Endothelial cell of umbilical vein (primary cell): Measurements from ENCODE around the gene SLC6A7. TPM values are rescaled to one million over a fixed set of nuclear protein-coding genes. Genes with fewer than 3 reads are reported as not detected.

Experiments
- BruUV-seq: library from RNA; stranded (reverse); fragments of 400-500 nt; replicated peaks from 2 replicates; lab custom pipeline; 2021; lab: Mats Ljungman, UMichigan
- CTCF ChIA-PET: fragments of 300-600, 350-600 bp; sonication (Branson Sonifier 250); formaldehyde crosslinking; loops from one replicate; lab custom pipeline; 2021; ENCODE audit warnings: antibody characterized with exemption, inconsistent platforms; lab: Charles Lee
- POLR2A ChIA-PET: fragments of 300-600, 350-600 bp; sonication (Branson Sonifier 250); formaldehyde crosslinking; loops from one replicate; lab custom pipeline; 2021; ENCODE audit warnings: antibody characterized with exemption, inconsistent platforms; lab: Charles Lee
- DNase-seq: peaks from one replicate; pipeline ENCODE4 v3.0.0-alpha.2; 2011; ENCODE audit warnings: low read depth, low spot score
- FAIRE-seq: peaks from 2 replicates; lab custom pipeline; 2011; peaks lifted over from hg19 to GRCh38; lab: Jason Lieb, UNC
- H2AFZ ChIP-seq: 2 replicates; pipeline ENCODE4 v1.6.0; 2012; ENCODE audit warnings: low read depth, low read length, control low read depth, inconsistent platforms
- H3K27ac ChIP-seq: 2 replicates; pipeline ENCODE4 v1.5.1; 2011; ENCODE audit warnings: low read depth, mild to moderate bottlenecking, control low read depth, low read length, moderate library complexity; ENCODE audit not compliant: insufficient read depth
- H3K27me3 ChIP-seq, 2 experiments: 2 replicates each; pipeline versions ENCODE4 v1.6.0 to v1.6.1; 2011; ENCODE audit warnings: low read length in 2 of 2, mixed read lengths in 1 of 2; ENCODE audit not compliant: control insufficient read depth in 2 of 2, insufficient read depth in 2 of 2
- H3K36me3 ChIP-seq, 2 experiments: 2 replicates in 1 of 2; 3 replicates in 1 of 2; pipeline ENCODE4 v1.5.1; 2011; ENCODE audit warnings: low read length in 2 of 2, mild to moderate bottlenecking in 1 of 2, moderate library complexity in 1 of 2; ENCODE audit not compliant: control insufficient read depth in 2 of 2, insufficient read depth in 2 of 2; ENCODE audit errors: extremely low read depth in 1 of 2
- H3K4me1 ChIP-seq: 3 replicates; pipeline ENCODE4 v1.5.1; 2011; ENCODE audit warnings: mild to moderate bottlenecking, low read length; ENCODE audit not compliant: control insufficient read depth, insufficient read depth; ENCODE audit errors: extremely low read depth
- H3K4me2 ChIP-seq: 2 replicates; pipeline ENCODE4 v1.6.1; 2011; ENCODE audit warnings: low read length, control low read depth, mixed read lengths; ENCODE audit not compliant: insufficient read depth
- H3K4me3 ChIP-seq, 3 experiments: fragments of 200-600 bp in 1 of 3; sonication (generic), shearing (Covaris generic) in 1 of 3; replicated peaks in 1 of 3; 2 replicates each; pipeline ENCODE4 v1.5.1; 2011 to 2016; ENCODE audit warnings: control low read depth in 3 of 3, low read length in 3 of 3, mild to moderate bottlenecking in 2 of 3, inconsistent platforms in 1 of 3, low read depth in 1 of 3, moderate library complexity in 1 of 3; ENCODE audit not compliant: insufficient read depth in 1 of 3
- H3K79me2 ChIP-seq: 2 replicates; pipeline ENCODE4 v1.6.0; 2012; ENCODE audit warnings: low read length, inconsistent platforms; ENCODE audit not compliant: control insufficient read depth, insufficient read depth
- H3K9ac ChIP-seq: replicated peaks from 2 replicates; pipeline ENCODE3; 2011; ENCODE audit warnings: low read length, control low read depth; ENCODE audit not compliant: insufficient read depth; ENCODE audit errors: extremely low read depth
- H3K9me1 ChIP-seq: replicated peaks from 3 replicates; pipeline ENCODE4 v1.6.0; 2011; ENCODE audit warnings: mild to moderate bottlenecking, low read length; ENCODE audit not compliant: control insufficient read depth, insufficient read depth; ENCODE audit errors: extremely low read depth
- H3K9me3 ChIP-seq: replicated peaks from 2 replicates; pipeline ENCODE4 v1.5.1; 2012; ENCODE audit warnings: low read length, inconsistent platforms; ENCODE audit not compliant: control insufficient read depth, insufficient read depth
- H4K20me1 ChIP-seq: replicated peaks from 2 replicates; pipeline ENCODE3; 2011; ENCODE audit warnings: mild to moderate bottlenecking, low read length; ENCODE audit not compliant: control insufficient read depth, insufficient read depth; ENCODE audit errors: extremely low read depth
- EZH2 ChIP-seq: IDR thresholded peaks from 2 replicates; pipeline ENCODE4 v1.6.1; 2012; ENCODE audit warnings: borderline replicate concordance, low read depth, mild to moderate bottlenecking, moderate library complexity, low read length, inconsistent platforms; ENCODE audit not compliant: severe bottlenecking
- FOS ChIP-seq: IDR thresholded peaks from 2 replicates; pipeline ENCODE4 v1.6.1; 2011; ENCODE audit warnings: mild to moderate bottlenecking, low read length, moderate library complexity, borderline replicate concordance; ENCODE audit not compliant: insufficient read depth
- GATA2 ChIP-seq: IDR thresholded peaks from 2 replicates; pipeline ENCODE4 v1.7.0; 2011; ENCODE audit warnings: low read depth, mild to moderate bottlenecking, moderate library complexity, mixed read lengths, low read length; ENCODE audit not compliant: insufficient read length, insufficient read depth
- JUN ChIP-seq: IDR thresholded peaks from 2 replicates; pipeline ENCODE4 v1.6.1; 2011; ENCODE audit warnings: borderline replicate concordance, low read depth; ENCODE audit not compliant: insufficient read length, insufficient read depth
- MYC ChIP-seq: IDR thresholded peaks from one replicate; pipeline ENCODE4 v1.6.1; 2011; ENCODE audit warnings: mild to moderate bottlenecking, low read depth, low read length
- POLR2A ChIP-seq: IDR thresholded peaks from 2 replicates; pipeline ENCODE4 v1.6.1; 2012; ENCODE audit warnings: low read depth, mild to moderate bottlenecking, control low read depth, low read length
- POLR2AphosphoS5 ChIP-seq: IDR thresholded peaks from 2 replicates; pipeline ENCODE4 v1.6.1; 2012; ENCODE audit warnings: low read depth, mild to moderate bottlenecking, control low read depth, low read length, moderate library complexity; ENCODE audit not compliant: insufficient read depth
- dilution Hi-C: fragments of 300-500 bp; cut with MboI; formaldehyde crosslinking; loops from one replicate; pipeline ENCODE4 v1.15.0; 2019; ENCODE audit warnings: low sequenced_read_pairs; ENCODE audit not compliant: extremely low pct_ligation_motif_present
- intact Hi-C: fragments of 100-400 bp; cut with micrococcal nuclease; formaldehyde crosslinking; loops from one replicate; pipeline ENCODE4 v1.10.0; 2022
- polyA plus RNA-seq, 4 experiments: library from polyadenylated mRNA; depleted of rRNA in 3 of 4; stranded (reverse) in 3 of 4; unstranded in 1 of 4; fragments of >200 nt; gene quantifications; 2 replicates each; pipeline versions ENCODE4 v1.2.1 to v1.2.3, GENCODE V29; 2011 to 2012; ENCODE audit warnings: missing spikeins in 1 of 4
- total RNA-seq: library from RNA; stranded (reverse); gene quantifications from 2 replicates; pipeline ENCODE4 v1.2.3, GENCODE V29; 2021
- TF ChIP-seq, protein P1 (sequence below): IDR thresholded peaks from 2 replicates; pipeline ENCODE4 v1.6.1; 2011; ENCODE audit not compliant: insufficient read depth, insufficient read length
- TF ChIP-seq, protein P2 (sequence below), 2 donors: IDR thresholded peaks; 1 replicate in 1 of 2; 2 replicates in 1 of 2; pipeline ENCODE4 v1.5.1; 2011; ENCODE audit warnings: low read length in 2 of 2, mild to moderate bottlenecking in 2 of 2, moderate library complexity in 2 of 2, control low read depth in 1 of 2, inconsistent platforms in 1 of 2, low read depth in 1 of 2; ENCODE audit not compliant: insufficient read depth in 1 of 2; ENCODE audit errors: extremely low read depth in 1 of 2

SLC6A7 gene
- total and polyA plus RNA-seq, 2 donors (not counting 3 experiments of a cell fraction or from before 2014, with no cell fraction given): not detected

DNA sequence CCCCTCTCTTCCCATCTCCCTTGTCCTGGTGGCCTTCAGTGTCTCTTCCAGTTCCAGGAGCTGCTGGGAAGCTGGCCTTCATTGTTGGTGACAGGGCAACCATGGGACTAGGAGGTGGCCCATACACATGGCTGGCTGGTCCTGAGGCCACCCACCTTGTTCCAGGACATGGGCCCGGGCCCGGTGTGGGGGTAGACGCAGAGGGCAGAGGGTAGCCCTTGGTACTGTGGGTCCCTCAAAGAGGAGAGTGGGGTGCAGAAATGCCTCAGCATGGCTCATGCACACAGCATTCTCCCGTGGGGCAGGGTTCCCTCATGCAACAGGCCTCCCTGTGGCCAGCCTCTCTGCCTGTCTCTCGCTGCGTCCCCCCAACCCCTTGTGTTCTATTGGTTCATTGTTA, 20.8 kb downstream of the SLC6A7 start:
- Histone ChIP-seq H3K4me3 (no peak overlapping the region), H3K9ac (no peak overlapping the region), H3K27me3 (peaks cover 0 to 9% of the 10 kb centered on the region in 2 experiments), H4K20me1 (no peaks in the 10 kb centered on the region), H3K79me2 (no peaks in the 10 kb centered on the region), H3K9me3 (no peaks in the 10 kb centered on the region), H3K9me1 (no peaks in the 10 kb centered on the region), H2AFZ (no peak overlapping the region), H3K27ac (no peak overlapping the region), H3K4me1 (no peaks in the 10 kb centered on the region), H3K36me3 (no peaks in the 10 kb centered on the region), H3K4me2 (no peak overlapping the region)
- intact Hi-C loops: no loop called here
- DNase-seq (no peak), FAIRE-seq (no peak)
- CTCF ChIA-PET: interaction anchor here (1.0 kb wide), 1 partner anchor 377 kb away, joined by 3 read pairs; no protein-coding TSS in a partner anchor
- BruUV-seq: no TSS peak
- POLR2A ChIA-PET: interaction anchor here (0.5 kb wide), 1 partner anchor 55 kb away, joined by 4 read pairs; the partner anchor contains the start of gene PDGFRB
- dilution Hi-C loops: no loop called here
- TF ChIP-seq POLR2AphosphoS5 (no peak), POLR2A (no peak), EZH2 (no peak), JUN (no peak), MYC (no peak), FOS (no peak), GATA2 (no peak)
- TF ChIP-seq, protein P1, sequence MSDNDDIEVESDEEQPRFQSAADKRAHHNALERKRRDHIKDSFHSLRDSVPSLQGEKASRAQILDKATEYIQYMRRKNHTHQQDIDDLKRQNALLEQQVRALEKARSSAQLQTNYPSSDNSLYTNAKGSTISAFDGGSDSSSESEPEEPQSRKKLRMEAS: no peak
- TF ChIP-seq, protein P2, sequence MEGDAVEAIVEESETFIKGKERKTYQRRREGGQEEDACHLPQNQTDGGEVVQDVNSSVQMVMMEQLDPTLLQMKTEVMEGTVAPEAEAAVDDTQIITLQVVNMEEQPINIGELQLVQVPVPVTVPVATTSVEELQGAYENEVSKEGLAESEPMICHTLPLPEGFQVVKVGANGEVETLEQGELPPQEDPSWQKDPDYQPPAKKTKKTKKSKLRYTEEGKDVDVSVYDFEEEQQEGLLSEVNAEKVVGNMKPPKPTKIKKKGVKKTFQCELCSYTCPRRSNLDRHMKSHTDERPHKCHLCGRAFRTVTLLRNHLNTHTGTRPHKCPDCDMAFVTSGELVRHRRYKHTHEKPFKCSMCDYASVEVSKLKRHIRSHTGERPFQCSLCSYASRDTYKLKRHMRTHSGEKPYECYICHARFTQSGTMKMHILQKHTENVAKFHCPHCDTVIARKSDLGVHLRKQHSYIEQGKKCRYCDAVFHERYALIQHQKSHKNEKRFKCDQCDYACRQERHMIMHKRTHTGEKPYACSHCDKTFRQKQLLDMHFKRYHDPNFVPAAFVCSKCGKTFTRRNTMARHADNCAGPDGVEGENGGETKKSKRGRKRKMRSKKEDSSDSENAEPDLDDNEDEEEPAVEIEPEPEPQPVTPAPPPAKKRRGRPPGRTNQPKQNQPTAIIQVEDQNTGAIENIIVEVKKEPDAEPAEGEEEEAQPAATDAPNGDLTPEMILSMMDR (IDR thresholded peaks at IDR 0.05; ENCODE audit: extremely low read depth in 1 of 2, insufficient read depth in 1 of 2, low read depth in 1 of 2, low read length in 2 of 2): no peak
